HL-60 (cell line): ENCODE measurements around the gene TRABD2B.

Experiments
- DNase-seq, 2 experiments: peaks; one replicate each; pipeline ENCODE4 v3.0.0-alpha.2; 2010 to 2020; ENCODE audit warnings: low read depth in 1 of 2, low spot score in 1 of 2
- H3K27ac ChIP-seq: fragments of 250-450 bp; sonication (Bioruptor Pico); replicated peaks from 2 replicates; pipeline ENCODE4 v1.5.1; 2020; ENCODE audit warnings: mild to moderate bottlenecking, moderate library complexity
- H3K27me3 ChIP-seq: fragments of 250-450 bp; sonication (Bioruptor Pico); 2 replicates; pipeline ENCODE4 v1.5.1; 2021; ENCODE audit warnings: mild to moderate bottlenecking, moderate library complexity; ENCODE audit not compliant: insufficient read depth, poor library complexity, severe bottlenecking
- H3K4me3 ChIP-seq: replicated peaks from 2 replicates; pipeline ENCODE4 v1.5.1; 2011; ENCODE audit warnings: mild to moderate bottlenecking, control low read depth, low read length; ENCODE audit not compliant: insufficient read depth
- GABPA ChIP-seq: IDR thresholded peaks from 2 replicates; pipeline ENCODE4 v1.6.1; 2012; ENCODE audit warnings: low read depth
- POLR2AphosphoS5 ChIP-seq: IDR thresholded peaks from 2 replicates; pipeline ENCODE4 v1.6.1; 2012; ENCODE audit warnings: low read depth
- SPI1 ChIP-seq: IDR thresholded peaks from 2 replicates; pipeline ENCODE4 v1.6.1; 2012; ENCODE audit warnings: low read depth, mild to moderate bottlenecking, borderline replicate concordance
- TF ChIP-seq, protein P1 (sequence below): IDR thresholded peaks from one replicate; pipeline ENCODE4 v1.5.1; 2011; ENCODE audit warnings: low read length, control low read depth, inconsistent platforms; ENCODE audit not compliant: insufficient read depth
- TF ChIP-seq, protein P2 (sequence below): IDR thresholded peaks from 2 replicates; pipeline ENCODE4 v1.6.1; 2012; ENCODE audit warnings: low read depth; ENCODE audit not compliant: insufficient replicate concordance

TRABD2B gene

DNA sequence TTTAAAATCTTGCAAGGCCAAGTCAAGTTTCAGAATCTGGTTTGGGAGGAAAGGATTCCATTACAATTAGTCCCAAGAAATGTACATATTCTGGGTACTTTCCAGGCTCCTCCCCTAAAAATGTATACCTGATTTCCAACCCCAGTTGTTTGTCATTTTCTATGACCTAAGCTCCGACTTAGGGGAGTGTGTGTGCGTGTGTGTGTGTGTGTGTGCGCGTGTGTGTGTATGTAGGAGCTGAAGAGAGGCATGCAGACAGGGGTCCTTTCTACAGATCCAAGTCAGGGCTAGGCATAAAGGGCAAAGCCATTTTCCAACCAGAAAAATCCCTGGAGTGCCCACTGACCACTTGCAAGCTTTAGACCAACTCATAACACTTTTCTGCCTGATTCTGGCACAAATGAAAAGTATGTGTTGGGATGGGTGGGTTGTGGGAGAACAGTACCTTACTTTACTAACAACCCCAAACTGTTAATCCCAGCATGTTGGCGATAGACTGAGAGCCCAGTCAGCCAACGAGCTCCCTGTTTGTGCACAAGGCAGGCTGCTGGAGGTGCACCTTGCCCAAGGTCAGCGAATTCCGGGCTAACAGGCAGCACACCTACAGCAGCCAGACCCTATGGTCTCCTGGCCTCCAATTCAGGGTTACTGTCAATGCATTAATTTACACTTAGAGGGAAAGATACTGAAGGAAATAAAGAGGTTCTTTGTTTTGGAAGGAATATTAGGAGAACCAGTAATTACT, 1.7 kb downstream of the TRABD2B start:
- TF ChIP-seq GABPA (no peak), SPI1 (no peak), POLR2AphosphoS5 (no peak)
- TF ChIP-seq, protein P1, sequence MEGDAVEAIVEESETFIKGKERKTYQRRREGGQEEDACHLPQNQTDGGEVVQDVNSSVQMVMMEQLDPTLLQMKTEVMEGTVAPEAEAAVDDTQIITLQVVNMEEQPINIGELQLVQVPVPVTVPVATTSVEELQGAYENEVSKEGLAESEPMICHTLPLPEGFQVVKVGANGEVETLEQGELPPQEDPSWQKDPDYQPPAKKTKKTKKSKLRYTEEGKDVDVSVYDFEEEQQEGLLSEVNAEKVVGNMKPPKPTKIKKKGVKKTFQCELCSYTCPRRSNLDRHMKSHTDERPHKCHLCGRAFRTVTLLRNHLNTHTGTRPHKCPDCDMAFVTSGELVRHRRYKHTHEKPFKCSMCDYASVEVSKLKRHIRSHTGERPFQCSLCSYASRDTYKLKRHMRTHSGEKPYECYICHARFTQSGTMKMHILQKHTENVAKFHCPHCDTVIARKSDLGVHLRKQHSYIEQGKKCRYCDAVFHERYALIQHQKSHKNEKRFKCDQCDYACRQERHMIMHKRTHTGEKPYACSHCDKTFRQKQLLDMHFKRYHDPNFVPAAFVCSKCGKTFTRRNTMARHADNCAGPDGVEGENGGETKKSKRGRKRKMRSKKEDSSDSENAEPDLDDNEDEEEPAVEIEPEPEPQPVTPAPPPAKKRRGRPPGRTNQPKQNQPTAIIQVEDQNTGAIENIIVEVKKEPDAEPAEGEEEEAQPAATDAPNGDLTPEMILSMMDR, result no peak
- TF ChIP-seq, protein P2, sequence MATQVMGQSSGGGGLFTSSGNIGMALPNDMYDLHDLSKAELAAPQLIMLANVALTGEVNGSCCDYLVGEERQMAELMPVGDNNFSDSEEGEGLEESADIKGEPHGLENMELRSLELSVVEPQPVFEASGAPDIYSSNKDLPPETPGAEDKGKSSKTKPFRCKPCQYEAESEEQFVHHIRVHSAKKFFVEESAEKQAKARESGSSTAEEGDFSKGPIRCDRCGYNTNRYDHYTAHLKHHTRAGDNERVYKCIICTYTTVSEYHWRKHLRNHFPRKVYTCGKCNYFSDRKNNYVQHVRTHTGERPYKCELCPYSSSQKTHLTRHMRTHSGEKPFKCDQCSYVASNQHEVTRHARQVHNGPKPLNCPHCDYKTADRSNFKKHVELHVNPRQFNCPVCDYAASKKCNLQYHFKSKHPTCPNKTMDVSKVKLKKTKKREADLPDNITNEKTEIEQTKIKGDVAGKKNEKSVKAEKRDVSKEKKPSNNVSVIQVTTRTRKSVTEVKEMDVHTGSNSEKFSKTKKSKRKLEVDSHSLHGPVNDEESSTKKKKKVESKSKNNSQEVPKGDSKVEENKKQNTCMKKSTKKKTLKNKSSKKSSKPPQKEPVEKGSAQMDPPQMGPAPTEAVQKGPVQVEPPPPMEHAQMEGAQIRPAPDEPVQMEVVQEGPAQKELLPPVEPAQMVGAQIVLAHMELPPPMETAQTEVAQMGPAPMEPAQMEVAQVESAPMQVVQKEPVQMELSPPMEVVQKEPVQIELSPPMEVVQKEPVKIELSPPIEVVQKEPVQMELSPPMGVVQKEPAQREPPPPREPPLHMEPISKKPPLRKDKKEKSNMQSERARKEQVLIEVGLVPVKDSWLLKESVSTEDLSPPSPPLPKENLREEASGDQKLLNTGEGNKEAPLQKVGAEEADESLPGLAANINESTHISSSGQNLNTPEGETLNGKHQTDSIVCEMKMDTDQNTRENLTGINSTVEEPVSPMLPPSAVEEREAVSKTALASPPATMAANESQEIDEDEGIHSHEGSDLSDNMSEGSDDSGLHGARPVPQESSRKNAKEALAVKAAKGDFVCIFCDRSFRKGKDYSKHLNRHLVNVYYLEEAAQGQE, result no peak
- H3K4me3 ChIP-seq, result no peak overlapping the region
- H3K27ac ChIP-seq, result no peak overlapping the region
- no peak for DNase-seq
- peaks cover 16% of the 10 kb centered on the region for H3K27me3 ChIP-seq

DNA sequence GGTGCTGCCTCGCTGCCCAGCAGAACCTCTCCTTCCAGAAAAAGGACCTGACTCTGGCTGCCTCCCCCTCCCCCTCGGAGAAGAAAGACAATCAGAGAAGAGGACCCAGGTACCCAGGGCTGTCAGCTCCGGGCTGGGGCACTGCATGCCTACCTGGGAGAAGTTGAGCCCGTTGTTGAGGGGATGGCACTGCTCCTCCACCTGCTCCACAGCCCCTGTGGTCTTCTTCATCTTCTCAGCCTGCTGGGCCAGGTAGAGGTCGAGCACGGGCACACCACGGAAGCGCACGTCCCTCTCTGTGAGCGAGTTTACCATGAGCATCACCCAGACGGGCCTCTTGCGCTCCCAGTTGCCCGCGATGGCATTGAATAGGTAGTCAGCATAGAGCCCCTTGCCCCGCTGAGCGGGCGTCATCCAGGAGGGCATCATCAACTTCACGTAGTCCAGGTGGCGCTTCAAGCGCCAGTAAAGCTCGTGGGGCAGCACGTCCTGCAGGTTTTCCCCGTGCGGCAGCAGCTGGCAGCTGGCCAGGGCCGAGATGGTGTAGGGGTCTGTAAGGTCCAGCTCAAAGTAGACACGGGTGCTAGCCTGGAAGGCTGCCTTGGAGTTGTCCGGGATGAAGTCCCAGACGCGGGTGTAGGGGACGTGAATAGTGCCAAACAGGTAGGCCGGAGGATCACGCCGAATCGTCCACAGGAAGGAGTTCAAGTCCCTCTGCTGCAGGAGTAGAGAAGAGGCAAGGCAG, 3.1 kb downstream of the TRABD2B start:
- peaks cover 16% of the 10 kb centered on the region for H3K27me3 ChIP-seq
- TF ChIP-seq GABPA, result no peak
- no peak for DNase-seq
- H3K27ac ChIP-seq, result no peak overlapping the region
- no peak overlapping the region for H3K4me3 ChIP-seq

DNA sequence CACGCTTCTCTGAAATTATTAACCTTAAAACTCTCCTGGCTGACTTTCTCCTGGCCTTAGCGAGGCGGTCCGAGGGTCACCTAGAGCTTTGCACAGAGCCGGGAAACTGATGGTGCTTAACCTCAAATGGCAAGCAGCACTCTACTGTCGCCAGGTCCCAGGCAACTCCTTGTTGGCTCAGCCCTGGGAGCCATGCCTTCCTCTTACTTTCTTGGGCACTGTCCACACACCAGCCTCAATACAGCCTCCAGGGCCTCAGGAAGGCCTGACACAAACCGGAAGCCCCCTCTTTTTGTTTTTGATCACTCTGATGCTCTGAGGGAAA, 3.8 kb downstream of the TRABD2B start:
- no peak for DNase-seq
- H3K27me3 ChIP-seq, result peaks cover 16% of the 10 kb centered on the region
- no peak overlapping the region for H3K27ac ChIP-seq
- TF ChIP-seq, protein P2, result no peak
- no peak for TF ChIP-seq SPI1
- no peak overlapping the region for H3K4me3 ChIP-seq

DNA sequence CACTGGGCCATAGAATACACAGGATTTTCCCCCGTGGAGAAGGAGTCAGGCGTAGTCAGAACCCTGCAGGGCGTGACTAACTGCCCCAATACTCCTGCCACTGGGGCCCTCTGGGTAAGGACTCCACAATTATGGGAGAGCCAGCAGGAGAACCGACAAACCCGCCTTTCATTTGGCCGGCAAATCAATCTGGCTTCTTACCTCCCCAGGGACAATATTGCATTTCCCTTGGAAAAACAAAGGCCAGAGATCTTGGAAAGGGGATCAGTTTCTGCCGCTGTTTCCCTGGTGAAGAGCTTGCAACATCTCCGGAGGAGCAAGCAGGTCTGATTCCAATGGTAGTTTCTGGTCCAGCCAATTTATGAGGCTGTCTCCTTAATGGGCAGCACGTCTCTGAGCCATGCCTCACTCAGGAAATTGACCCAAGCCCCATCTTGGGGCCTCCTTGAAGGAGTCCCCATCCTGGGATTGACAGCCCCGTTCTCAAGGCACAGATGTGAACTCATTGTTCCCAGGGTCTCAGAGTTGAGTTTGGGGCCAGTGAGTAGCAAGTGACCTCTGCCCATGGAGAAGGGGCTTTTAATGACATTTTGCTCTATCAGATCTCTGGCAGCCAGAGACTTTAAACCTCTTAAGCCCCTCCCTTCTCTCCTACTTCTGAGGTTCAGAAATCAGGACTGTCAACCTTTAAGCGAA, 4.3 kb downstream of the TRABD2B start:
- peaks cover 14% of the 10 kb centered on the region for H3K27me3 ChIP-seq
- DNase-seq, result no peak
- H3K4me3 ChIP-seq, result no peak overlapping the region
- no peak overlapping the region for H3K27ac ChIP-seq
- TF ChIP-seq, protein P2, result no peak
- no peak for TF ChIP-seq SPI1
- TF ChIP-seq, protein P1, result no peak
- TF ChIP-seq GABPA, result no peak
- no peak for TF ChIP-seq POLR2AphosphoS5
